Measurements from ENCODE around the gene IMMP2L.

Gene IMMP2L

GRCh38 chr7:111320133-111320532 is 242.2 kb downstream of the IMMP2L start:
- no peaks in the 10 kb centered on the region for H4K20me1 ChIP-seq (ENCODE audit: insufficient read depth, low read length, poor library complexity, severe bottlenecking)
- no peaks in the 10 kb centered on the region for H3F3A ChIP-seq (ENCODE audit: low read depth)
- no peaks in the 10 kb centered on the region for H3K9me3 ChIP-seq (ENCODE audit: insufficient read depth, low read depth, low read length)
- H2AFZ ChIP-seq (ENCODE audit: low read length) = no peak overlapping the region; the same call in 1 of the 2 replicates
- no peaks in the 10 kb centered on the region for H3K79me2 ChIP-seq (ENCODE audit: insufficient read depth, low read length)
- H3K4me3 ChIP-seq (ENCODE audit: low read length, poor library complexity, severe bottlenecking) = no peak overlapping the region
- no peaks in the 10 kb centered on the region for H3K27me3 ChIP-seq (ENCODE audit: insufficient read depth, low read length, poor library complexity, severe bottlenecking)
- peaks cover 43% of the 10 kb centered on the region for H3K4me1 ChIP-seq (ENCODE audit: insufficient read depth, low read length, poor library complexity, severe bottlenecking)
- H3K36me3 ChIP-seq (ENCODE audit: insufficient read depth, low read length) = no peaks in the 10 kb centered on the region
- H3K9me2 ChIP-seq (replicated peaks; ENCODE audit: low read depth, low read length) = no peaks in the 10 kb centered on the region
- H3K9ac ChIP-seq (ENCODE audit: low read depth, low read length, poor library complexity, severe bottlenecking) = no peak overlapping the region
- peak overlapping the region; percentile 11 for H3K4me2 ChIP-seq (ENCODE audit: low read depth, low read length, poor library complexity, severe bottlenecking)
- no peak for TF ChIP-seq EZH2phosphoT487 (IDR thresholded peaks at IDR 0.05; ENCODE audit: borderline replicate concordance)
- TF ChIP-seq CTCF (conservative IDR thresholded peaks at IDR 0.05; ENCODE audit: low read length) = no peak

DNA sequence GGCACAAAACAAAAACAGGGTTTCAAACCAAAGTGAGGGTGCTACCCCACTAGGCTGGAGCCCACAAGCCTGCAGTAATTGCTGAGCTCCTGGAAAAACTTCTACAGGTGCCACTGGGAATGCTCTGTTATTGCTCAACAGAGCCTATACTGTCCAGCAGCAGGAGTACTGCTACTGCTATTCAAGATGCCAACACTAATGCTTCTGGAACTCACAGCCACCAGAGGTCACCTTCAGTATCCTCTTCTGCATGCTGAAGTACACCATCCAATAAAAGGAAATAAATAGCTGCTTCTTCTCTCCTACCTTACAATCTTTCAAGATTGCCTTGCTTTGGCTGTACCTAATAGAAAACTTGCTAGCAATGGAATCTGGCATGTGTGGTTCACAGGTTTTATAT is 249.3 kb downstream of the IMMP2L start:
- no peaks in the 10 kb centered on the region for H3K9me3 ChIP-seq (ENCODE audit: insufficient read depth, low read depth, low read length)
- no peaks in the 10 kb centered on the region for H3K9me2 ChIP-seq (replicated peaks; ENCODE audit: low read depth, low read length)
- peak overlapping the region; percentile 6 for H3K4me2 ChIP-seq (ENCODE audit: low read depth, low read length, poor library complexity, severe bottlenecking)
- no peak overlapping the region for H3K4me3 ChIP-seq (ENCODE audit: low read length, poor library complexity, severe bottlenecking)
- H3K36me3 ChIP-seq (ENCODE audit: insufficient read depth, low read length) = no peaks in the 10 kb centered on the region
- no peak overlapping the region for H3K9ac ChIP-seq (ENCODE audit: low read depth, low read length, poor library complexity, severe bottlenecking)
- H3K79me2 ChIP-seq (ENCODE audit: insufficient read depth, low read length) = no peaks in the 10 kb centered on the region
- no peak overlapping the region for H2AFZ ChIP-seq (ENCODE audit: low read length)
- H3K4me1 ChIP-seq (ENCODE audit: insufficient read depth, low read length, poor library complexity, severe bottlenecking) = peaks cover 36% of the 10 kb centered on the region
- no peaks in the 10 kb centered on the region for H4K20me1 ChIP-seq (ENCODE audit: insufficient read depth, low read length, poor library complexity, severe bottlenecking)
- peak; percentile 50 for TF ChIP-seq CTCF (conservative IDR thresholded peaks at IDR 0.05; ENCODE audit: low read length)
- TF ChIP-seq EZH2phosphoT487 (IDR thresholded peaks at IDR 0.05; ENCODE audit: borderline replicate concordance) = no peak
- no peaks in the 10 kb centered on the region for H3K27me3 ChIP-seq (ENCODE audit: insufficient read depth, low read length, poor library complexity, severe bottlenecking)
- H3F3A ChIP-seq (ENCODE audit: low read depth) = 0 out of 2 replicates have a peak, but pooled peaks cover 3% of the 10 kb centered on the region

DNA sequence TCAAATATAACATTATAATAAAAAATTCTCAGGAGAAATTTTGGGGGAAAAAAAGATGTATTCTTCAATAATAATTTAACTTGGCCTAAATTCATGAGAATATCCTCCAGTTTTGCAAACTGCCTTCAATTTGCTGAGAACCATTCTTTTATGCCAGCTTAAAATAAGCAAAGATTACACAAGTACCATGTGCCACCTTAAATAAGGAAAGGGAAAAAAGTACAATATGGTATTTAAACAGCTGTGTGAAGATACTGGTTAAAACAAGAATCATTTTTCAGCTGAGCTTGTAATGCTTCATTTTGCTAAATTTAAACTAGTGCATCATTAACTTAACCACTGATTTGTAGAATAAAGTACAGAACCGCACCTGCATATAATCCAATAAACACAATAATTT is 253.6 kb downstream of the IMMP2L start:
- H3K36me3 ChIP-seq (ENCODE audit: insufficient read depth, low read length) = no peaks in the 10 kb centered on the region
- peaks cover 23% of the 10 kb centered on the region for H3K4me1 ChIP-seq (ENCODE audit: insufficient read depth, low read length, poor library complexity, severe bottlenecking)
- H3K9me2 ChIP-seq (replicated peaks; ENCODE audit: low read depth, low read length) = no peaks in the 10 kb centered on the region
- H3K4me3 ChIP-seq (ENCODE audit: low read length, poor library complexity, severe bottlenecking) = no peak overlapping the region
- no peak overlapping the region for H2AFZ ChIP-seq (ENCODE audit: low read length)
- no peak overlapping the region for H3K9ac ChIP-seq (ENCODE audit: low read depth, low read length, poor library complexity, severe bottlenecking)
- no peaks in the 10 kb centered on the region for H3K9me3 ChIP-seq (ENCODE audit: insufficient read depth, low read depth, low read length)
- H3K27me3 ChIP-seq (ENCODE audit: insufficient read depth, low read length, poor library complexity, severe bottlenecking) = no peaks in the 10 kb centered on the region
- H4K20me1 ChIP-seq (ENCODE audit: insufficient read depth, low read length, poor library complexity, severe bottlenecking) = no peaks in the 10 kb centered on the region
- no peak overlapping the region for H3K4me2 ChIP-seq (ENCODE audit: low read depth, low read length, poor library complexity, severe bottlenecking)
- no peak for TF ChIP-seq CTCF (conservative IDR thresholded peaks at IDR 0.05; ENCODE audit: low read length)
- TF ChIP-seq EZH2phosphoT487 (IDR thresholded peaks at IDR 0.05; ENCODE audit: borderline replicate concordance) = no peak
- H3K79me2 ChIP-seq (ENCODE audit: insufficient read depth, low read length) = no peaks in the 10 kb centered on the region
- 0 out of 2 replicates have a peak, but pooled peaks cover 3% of the 10 kb centered on the region for H3F3A ChIP-seq (ENCODE audit: low read depth)

Data from Loucy (cell line).